Heart left ventricle (tissue), 13 donors: Measurements from ENCODE around the gene TSPAN32.

ENCODE experiments used
- CTCF ChIP-seq, 12 donors: fragments of 200-600 bp; sonication (generic) in 4 of 12; IDR thresholded peaks; one replicate each; pipeline versions ENCODE4 v1.5.0 to v1.8.0; 2018 to 2022; ENCODE audit warnings: antibody characterized with exemption in 12 of 12, mild to moderate bottlenecking in 5 of 12
- POLR2A ChIP-seq, 2 donors: fragments of 450-650 bp; IDR thresholded peaks; one replicate each; pipeline ENCODE4 v1.6.1; 2017; ENCODE audit warnings: antibody characterized with exemption in 2 of 2, mild to moderate bottlenecking in 2 of 2, moderate library complexity in 2 of 2
- donor health status: ischemic (EF 13 %, LVEDD 7.1; RV severe dilation, severe dysfunction).
- donor health status: DM: no; HTN: yes; CAD: no.
- donor health status: DM: no; HTN: no; CAD: no.
- donor health status: ischemic (EF 25% LVEDD 6.9; RV normal size, moderate dysfunction).
- donor health status: ischemic (EF 25% LVEDD 5.7; RV mildly dilated, moderate dysfunction).
- donor health status: ischemic (EF 35%, LVEDD 5.7; RV mildly dilated, moderate dysfunction).
- donor health status: nonischemic (EF 11% LVEDD 7.7; RV severe dilation, severe dysfunction).
- donor health status: DM: yes; HTN: yes; CAD: no.
- donor health status: PGD.
- donor health status: ischemic (EF 29% LVEDD 5.4; RV normal size, mild dysfunction).
- donor health status: nonischemic (EF 23%, LVEDD 6.1; RV moderate dilation, normal function).

- TF ChIP-seq POLR2A (IDR thresholded peaks at IDR 0.05) (no peak), CTCF (IDR thresholded peaks at IDR 0.05) (no peak)
Measured at GRCh38 chr11:2316963-2317244, 15.1 kb downstream of the TSPAN32 start.
